Right hindlimb (tissue), 1 donor: ENCODE data around the gene POFUT2.

Experiments
- DNase-seq: peaks from one replicate; pipeline ENCODE4 v3.0.0-alpha.2; 2018

Gene POFUT2

DNA sequence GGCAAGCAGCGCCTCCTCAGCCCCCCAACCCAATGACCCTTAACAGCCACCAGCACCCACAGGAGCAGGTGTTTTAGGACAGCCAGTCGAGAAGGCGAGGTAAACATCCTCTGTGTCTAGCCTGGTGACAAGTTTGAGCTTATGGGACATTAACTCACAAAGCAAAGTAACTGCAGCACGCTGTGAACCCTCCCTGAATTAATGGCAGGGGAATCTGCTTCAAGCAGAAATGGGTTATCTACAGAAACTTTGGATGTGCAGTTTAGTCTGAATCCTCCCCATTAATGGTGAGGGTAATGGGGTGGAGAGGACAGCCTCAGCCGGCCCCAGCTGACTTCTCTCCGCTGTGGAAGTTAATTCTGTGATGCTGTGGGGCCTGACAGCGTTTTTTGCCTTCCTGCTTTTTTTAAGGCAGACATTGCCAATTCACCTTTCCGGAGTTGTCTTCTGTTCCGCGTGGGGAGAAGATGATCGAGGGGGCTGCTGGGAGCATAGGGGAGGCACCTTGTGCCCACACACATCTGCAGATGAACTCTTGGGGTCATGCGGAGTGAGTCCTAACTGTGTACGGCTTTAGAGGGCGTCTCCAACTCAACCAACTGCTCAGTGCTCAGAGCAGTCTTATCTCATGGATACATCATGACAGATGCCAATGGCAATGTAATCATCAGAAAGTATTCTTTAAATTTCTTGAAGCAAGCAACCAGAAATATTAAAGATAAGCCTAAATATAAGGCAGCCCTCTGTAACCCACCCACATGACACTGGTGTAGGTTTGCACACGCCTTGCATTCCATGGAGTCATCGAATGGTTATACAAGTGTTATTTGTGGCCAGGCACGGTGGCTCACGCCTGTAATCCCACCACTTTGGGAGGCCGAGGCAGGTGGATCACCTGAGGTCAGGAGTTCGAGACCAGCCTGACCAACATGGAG, 41.0 kb downstream of the POFUT2 start:
- no peak for DNase-seq

DNA sequence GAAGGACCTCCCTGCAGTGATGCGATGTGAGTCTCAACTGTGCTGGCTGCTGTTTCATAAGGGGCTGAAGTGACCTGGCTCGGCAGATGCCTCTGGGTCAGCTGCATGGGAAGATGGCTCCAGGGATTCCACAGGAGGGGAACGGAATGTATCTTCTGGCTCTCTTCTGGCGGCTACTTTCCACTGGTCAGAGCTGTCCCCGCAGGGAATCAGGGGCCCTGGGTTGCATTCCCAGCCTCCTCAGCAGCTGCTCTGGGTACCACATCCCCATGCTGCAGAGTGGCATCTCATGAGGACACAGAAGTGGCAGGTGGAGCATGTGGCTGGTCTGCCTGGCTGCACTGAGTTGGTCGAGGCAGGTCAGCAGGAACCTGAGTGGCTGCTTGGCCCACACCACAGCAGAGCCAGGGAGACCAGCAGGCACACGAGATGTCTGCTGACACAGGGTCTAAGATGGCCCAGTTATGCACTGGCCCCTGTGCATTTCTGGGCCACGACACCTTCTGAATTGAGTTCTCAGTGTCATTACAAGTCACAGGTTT, 42.8 kb downstream of the POFUT2 start:
- DNase-seq, result no peak

DNA sequence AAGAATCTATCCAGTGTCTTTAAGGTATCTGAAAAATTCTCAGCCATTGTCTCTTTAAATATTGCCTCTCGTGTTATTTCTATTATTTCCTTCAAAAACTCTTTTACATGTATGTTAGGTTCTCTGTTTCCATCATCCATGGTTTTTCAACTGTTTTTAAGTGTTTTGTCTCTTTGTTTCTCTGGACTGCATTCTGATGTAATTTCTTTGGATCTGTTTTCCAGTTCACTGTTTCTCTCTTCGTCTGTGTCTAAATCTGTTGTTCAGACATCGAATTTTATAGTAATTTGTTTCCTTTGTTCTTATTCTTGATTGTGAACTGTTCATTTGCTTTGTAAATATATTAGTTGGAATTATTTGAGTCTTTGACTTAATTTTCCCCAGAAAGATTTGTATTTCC, 44.1 kb downstream of the POFUT2 start:
- DNase-seq, result no peak

DNA sequence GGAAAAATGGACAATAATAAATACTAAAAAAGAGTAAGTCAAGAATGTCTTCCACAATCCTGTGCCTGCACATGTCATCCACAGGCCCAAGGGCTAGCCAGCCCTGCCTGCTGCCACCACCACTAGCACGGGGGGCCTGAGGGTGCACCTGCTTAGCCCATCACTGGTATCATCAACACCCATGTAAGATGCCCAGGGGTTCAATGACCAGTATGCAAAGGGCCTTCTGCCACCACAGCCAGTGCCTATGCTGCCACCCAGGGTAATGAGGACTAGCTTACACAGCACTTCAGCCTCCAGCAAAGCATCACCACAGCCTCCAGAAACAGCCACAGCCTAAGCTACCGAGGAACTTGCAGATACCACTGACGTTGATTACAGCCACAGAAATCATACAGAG, 46.3 kb downstream of the POFUT2 start:
- no peak for DNase-seq

DNA sequence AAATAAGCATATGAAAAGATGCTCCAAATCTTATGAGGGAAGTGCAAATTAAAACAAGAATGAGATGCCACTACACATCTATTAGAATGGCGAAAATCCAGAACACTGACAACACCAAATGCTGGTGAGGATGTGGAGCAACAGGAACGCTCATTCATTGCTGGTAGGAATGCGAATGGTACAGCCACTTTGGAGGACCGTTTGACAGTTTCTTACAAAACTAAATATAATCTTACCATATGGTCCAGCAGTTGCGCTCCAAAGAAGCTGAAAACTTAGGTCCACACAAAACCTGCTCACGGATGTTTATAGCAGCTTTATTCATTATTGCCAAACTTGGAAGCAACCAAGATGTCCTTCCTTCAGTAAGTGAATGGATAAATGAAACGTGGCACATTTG, 50.3 kb downstream of the POFUT2 start:
- DNase-seq, result no peak

DNA sequence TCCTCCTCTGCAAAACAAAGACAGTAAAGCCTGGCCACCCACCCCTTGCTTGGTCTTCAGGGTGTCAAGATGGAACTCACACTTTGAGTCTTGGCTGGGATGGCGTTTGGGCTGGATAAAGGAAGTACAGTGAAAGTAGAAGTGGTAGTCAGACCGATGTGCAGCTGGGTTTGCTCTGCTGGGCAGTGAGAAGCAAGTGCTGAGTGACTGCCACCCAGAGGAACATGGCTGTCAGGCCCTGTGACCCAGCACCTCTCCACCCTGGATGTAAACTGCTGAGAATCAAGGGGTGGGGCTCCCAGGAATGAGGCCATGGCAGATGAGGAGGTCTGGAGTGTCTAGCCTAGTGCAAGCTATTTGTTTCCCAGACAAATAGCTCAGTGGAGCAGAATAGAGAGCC, 51.2 kb downstream of the POFUT2 start:
- no peak for DNase-seq

DNA sequence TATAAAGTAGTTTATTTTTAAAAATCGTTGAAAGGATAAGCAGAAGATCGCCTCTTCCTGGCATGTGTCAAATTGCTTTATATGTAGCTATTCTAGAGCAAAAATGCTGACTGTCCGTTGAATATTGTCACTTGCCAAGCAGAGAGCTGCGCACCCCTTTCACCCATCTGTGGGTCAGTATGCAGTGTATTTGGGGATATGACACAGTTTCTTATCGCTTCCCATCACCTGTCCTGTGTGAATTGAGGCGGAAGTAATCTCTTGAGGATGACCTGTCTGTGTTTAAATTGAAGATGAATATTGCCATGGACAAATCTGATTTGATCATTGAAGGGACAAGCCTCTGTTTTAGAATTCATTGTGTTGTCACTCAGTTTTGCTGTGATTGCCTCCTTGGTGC, 52.2 kb downstream of the POFUT2 start:
- no peak for DNase-seq

DNA sequence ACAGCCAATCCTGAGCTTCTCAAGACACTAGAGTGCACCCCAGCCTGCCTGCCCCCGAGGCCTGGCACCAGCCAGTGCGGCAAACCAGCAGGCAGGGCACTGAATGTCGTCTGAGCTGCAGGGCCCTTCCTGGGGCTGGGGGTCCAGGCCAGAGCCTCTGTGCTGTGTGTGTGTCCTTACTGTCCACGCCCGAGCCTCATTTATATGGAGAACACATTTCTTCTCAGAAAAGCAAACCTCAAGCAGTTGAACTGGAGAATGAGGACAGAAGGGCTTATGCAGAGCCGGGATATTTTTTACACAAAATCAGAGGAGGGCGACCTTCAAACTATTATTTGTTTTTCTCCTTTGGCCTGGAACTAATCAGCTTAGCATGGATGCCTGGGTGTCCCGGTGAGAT, 52.7 kb downstream of the POFUT2 start:
- DNase-seq, result no peak

DNA sequence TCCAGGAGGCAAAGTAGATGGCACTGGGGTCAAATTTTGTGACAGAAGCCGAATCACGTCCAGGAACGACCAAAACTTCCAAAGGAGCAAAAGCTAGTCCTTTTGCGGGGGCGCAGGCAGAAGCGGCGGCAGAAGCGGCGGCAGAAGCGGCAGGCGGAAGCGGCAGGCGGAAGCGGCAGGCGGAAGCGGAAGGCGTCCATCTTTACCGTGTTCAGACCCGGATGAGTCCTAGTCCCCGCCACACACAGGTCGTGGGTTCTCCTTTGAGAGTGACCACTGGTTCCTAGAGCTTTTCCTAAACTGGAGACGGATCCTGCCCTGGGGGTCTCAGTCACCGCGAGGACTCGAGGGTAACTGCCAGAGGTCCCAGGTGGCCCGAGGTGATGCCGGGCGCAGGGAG, 53.6 kb downstream of the POFUT2 start:
- DNase-seq, result no peak

DNA sequence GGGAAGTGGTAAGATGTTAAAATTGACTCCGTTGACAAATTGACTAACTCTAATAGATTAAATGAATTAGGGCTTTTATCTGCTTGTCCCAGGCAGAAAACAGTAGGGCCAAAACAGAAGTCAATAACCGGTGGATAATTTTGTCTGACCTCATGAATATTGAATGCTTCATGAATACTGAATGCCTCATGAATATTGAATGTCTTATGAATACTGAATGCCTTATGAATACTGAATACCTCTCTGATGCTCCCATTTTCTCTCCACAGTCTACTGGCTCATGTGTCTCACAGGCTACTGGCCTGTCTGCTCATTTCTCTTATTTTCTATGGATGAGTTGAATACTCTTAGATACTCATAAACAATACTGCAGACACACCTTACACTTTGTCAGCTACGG, 56.0 kb downstream of the POFUT2 start:
- no peak for DNase-seq

DNA sequence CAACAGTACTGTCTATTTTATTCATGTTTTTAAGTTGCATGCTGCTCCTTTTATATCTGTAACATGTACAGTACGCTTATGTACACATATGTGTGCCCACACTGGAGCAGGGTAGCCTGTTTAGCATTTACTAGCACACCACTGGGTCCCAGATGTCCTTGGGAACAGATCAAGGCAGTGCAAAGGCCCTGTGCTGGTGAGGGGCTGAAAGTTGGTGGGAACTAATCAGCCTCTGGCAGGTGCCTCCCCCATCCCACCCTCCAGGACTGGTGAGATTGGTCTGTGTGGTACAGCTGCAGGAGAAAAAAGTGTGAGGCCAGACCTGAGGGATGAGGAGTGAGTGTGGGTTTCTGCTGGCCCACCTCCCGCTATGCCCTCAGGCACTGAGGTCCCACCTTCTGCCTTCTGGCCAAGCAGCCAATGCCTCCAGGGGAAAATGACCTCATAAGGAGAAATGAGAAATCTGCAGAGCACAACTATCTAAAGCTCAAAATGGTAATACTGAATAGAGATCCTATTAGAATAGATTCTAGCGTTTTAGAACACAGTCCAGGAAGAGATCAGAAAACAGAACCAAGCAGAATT, 58.9 kb downstream of the POFUT2 start:
- DNase-seq, result no peak

DNA sequence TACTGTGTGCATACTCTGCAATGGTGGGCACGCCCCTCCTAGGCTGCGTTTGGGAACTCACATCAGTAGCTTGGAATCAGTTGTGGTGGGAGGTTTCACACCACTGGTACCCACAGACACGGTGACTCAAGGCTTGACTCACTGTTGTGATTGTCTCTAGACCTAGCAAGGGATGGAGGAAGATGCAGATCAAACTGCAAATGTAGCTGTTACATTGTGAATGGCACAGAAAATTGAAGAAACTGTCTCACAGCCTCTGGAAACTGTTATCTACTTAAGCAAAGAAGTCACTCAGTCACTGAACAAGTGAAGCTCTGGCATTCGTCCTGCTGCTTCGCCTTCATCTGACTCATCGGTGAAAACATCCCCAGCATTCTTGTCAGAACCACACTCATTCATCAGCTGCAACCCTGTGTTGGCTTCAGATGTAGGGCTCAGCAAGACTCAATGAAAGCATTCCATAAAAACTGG, 59.5 kb downstream of the POFUT2 start:
- DNase-seq, result no peak

DNA sequence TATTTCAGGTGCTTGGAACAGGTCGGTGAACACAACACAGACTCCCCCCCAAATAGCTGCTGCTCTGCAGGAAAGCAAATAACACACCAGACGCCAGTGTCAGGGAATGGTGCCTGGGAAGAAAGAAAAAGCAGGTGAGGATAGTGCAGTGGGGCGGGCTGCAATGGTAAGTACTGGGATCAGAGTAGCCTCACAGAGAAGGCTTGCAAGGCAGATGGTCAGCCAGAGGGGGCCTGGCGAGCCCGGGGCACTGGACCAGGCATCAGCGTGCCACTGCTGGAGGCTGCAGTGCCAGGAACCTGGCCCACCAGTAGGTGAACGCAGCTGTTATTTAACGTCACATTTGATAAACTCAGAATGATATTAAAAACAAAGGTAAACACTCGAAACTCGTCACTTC, 60.0 kb downstream of the POFUT2 start:
- no peak for DNase-seq

DNA sequence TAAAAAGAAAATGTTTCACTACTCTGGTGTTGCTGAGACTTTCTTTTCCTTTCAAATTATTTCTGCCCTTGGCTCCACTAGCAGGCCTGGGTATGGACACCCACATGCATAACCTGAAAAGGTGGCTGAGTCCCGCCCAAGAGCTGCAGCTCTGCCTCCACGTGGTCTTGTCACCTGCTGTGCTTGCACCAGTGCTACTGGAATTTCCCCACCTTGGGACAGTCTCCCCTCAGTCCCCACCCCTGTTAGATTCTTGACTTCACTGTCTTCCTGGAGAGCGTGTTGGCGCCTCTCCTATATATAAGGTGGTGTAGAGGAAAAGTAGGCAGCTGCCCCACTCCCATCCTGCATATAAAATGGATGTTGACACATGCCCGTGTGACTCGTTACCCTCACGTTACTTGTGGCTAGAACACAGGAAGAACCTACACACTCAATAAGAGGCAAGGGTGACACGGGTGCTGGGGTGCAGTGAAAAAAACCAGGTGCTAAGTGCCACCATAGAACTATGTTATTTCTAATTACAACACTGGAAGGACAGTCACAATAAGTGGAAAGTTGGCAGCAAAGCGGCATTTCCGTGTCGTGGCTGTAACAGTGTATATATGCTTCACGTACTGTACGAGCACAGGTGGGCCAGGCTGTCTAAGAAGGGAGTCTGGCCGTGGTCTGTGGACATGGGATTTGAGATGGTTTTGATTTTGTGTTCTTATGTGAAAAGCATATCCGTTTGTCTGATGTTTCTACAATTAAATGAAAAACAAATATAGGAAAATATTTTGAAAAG, 61.0 kb downstream of the POFUT2 start:
- DNase-seq, result no peak

DNA sequence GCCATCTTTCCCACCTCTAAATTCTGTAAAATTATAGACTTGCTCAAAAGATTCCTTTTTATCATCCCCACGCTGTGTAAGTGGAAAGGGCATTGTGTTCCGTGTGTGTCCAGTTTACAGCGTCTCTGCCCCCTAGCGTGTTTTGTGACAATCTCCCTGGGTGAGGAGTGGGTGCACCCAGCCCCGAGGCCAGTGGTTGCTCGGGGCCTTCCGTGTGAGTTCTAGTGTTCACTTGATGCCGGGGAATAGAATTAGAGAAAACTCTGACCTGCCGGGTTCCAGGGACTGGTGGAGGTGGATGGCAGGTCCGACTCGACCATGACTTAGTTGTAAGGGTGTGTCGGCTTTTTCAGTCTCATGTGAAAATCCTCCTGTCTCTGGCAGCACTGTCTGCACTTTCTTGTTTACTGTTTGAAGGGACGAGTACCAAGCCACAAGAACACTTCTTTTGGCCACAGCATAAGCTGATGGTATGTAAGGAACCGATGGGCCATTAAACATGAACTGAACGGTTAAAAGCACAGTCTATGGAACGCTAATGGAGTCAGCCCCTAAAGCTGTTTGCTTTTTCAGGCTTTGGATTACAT, 61.9 kb downstream of the POFUT2 start:
- no peak for DNase-seq

DNA sequence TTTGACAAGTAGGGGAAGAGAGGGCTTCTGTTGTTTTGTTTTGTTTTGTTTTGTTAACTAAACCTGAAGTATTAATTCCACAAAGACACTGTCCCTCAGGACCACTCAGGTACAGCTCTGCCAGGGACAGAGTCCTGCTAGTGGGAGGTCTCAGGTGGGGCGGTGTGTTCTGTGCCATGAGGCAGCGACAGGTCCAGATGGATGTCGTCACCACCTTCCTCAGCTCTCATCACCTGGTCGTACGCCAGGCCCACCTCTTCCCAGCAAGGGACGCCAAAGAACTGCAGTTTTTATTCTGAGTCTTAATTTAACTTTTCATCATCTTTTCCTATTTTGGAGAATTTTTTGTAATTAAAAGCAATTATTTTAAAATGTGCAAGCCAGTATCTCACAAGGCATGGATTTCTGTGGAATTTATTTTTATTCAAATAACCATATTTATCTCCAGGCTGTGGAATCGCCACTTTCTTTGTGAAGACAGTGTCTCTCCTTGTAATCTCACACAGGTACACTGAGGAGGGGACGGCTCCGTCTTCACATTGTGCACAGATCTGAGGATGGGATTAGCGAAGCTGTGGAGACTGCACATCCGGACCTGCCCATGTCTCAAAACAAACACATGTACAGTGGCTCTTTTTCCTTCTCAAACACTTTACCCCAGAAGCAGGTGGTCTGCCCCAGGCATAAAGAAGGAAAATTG, 62.5 kb downstream of the POFUT2 start:
- DNase-seq, result no peak

DNA sequence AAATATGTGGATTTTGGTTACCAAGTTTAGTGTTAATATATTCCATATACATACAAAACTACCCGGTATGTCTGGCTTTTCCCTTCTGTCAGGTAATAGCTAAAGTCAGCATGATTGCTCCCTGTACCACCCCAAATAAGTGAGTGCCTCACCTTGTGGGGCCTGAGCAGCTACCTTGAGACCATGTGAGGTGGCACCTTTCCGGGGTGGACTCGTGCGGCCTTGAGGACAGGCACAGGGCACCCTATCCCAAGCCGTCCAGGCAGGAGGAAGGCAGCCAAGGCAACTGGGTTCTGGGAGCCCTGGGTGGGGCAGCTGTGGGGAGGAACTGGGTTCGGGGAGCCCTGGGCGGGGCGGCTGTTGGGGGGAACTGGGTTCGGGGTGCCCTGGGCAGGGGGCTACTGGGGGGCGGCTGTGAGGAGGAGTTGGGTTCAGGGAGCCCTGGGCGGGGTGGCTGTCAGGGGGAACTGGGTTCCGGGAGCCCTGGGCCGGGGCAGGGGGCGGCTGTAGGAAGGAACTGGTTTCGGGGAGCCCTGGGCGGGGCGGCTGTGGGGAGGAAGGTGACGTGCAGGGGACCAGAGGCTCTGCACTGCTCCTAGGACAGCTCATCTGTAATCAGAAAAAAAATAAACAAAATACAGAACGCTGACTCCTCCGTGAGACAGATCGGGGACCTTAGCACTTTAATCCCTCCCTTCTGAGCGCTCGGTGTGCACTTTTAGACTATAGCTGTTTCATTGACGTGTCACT, 63.3 kb downstream of the POFUT2 start:
- DNase-seq, result no peak

DNA sequence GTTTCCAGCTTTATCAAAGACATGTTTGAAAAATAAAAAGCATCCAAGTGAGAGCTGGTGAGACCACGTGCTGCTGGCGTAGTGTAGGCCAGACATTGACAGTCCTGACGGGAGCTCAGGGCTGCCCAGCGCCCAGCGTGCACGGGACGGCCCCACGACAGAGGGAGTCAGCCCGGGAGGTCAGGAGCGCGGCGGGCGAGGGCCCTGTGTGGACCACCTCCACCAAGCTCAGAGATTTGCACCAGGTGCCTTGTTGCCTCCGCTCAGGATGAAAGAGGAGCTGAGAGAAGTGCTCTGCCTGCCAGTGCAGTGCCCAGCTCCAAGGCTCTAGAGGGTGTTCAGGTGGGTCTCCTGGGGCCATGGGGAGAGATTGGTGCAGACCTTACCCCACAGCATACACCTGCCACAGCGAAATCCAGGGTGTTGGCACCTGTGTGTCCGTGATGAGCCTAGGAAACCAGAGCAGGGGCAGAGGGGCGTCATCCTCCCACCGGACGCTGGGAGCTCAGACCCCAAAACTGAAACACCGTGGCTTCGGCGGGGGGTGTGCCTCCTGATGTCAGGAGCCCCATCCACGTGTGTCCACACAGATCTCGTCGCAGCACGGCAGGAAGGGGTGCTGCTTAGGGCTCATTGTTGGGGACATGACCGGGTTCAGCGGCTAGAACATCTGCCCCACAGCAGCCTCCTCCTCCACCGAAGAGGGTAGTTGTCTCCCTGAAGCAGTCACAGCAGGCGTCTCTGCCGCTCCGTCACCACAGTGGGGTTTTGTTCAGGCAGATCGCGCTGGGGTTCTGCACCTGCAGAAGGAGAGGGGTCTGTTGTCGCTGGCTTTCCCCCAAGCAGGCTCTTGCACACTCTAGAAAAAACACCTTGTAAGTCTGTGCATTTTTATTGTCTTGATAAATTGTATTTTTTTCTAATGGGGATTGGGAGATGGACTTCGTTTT, 64.2 kb downstream of the POFUT2 start:
- no peak for DNase-seq

DNA sequence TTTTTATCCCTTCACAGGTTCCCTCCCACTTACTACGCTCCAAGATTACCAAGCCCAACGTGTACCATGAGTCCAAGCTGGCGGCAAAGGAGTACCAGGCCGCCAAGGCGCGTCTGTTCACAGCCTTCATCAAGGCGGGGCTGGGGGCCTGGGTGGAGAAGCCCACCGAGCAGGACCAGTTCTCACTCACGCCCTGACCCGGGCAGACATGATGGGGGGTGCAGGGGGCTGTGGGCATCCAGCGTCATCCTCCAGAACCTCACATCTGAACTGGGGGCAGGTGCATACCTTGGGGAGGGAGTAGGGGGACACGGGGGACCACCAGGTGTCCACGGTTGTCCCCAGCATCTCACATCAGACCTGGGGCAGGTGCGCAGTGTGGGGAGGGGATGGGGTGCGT, 65.7 kb downstream of the POFUT2 start:
- DNase-seq, result no peak
